H1 (cell line): Measurements from ENCODE around the gene COQ8B. TPM values are rescaled to one million over a fixed set of nuclear protein-coding genes. Genes with fewer than 3 reads are reported as not detected.

Source experiments
- CTCF ChIA-PET: fragments of 300-600 bp; sonication (Branson Sonifier 250); formaldehyde crosslinking; loops from one replicate; lab custom pipeline; 2021; ENCODE audit not compliant: partially characterized antibody; lab: Charles Lee
- POLR2A ChIA-PET: fragments of 300-600 bp; sonication (Branson Sonifier 250); formaldehyde crosslinking; loops from one replicate; lab custom pipeline; 2021; ENCODE audit warnings: inconsistent platforms; ENCODE audit not compliant: partially characterized antibody; lab: Charles Lee
- DNase-seq, 2 experiments: peaks; one replicate each; pipeline versions ENCODE4 v3.0.0 to v3.0.0-alpha.2; 2010 to 2022; ENCODE audit warnings: low spot score in 2 of 2, low read depth in 1 of 2, mixed read lengths in 1 of 2
- FAIRE-seq: peaks from 2 replicates; lab custom pipeline; 2011; peaks lifted over from hg19 to GRCh38; lab: Jason Lieb, UNC
- H2AFZ ChIP-seq: 2 replicates; pipeline ENCODE4 v1.8.1; 2012; ENCODE audit warnings: low read length, inconsistent platforms
- H2AK5ac ChIP-seq: 2 replicates; pipeline ENCODE4 v1.6.1; 2013; ENCODE audit warnings: low read depth, low read length
- H2BK120ac ChIP-seq: replicated peaks from 2 replicates; pipeline ENCODE3; 2013; ENCODE audit warnings: low read depth, low read length, inconsistent platforms
- H2BK12ac ChIP-seq: 2 replicates; pipeline ENCODE4 v1.6.1; 2013; ENCODE audit warnings: low read depth, low read length
- H2BK15ac ChIP-seq: 2 replicates; pipeline ENCODE4 v1.6.1; 2013; ENCODE audit warnings: low read length
- H2BK20ac ChIP-seq: 2 replicates; pipeline ENCODE4 v1.6.1; 2013; ENCODE audit warnings: low read length
- H2BK5ac ChIP-seq: 2 replicates; pipeline ENCODE4 v1.6.1; 2013; ENCODE audit warnings: low read depth, low read length
- H3K14ac ChIP-seq: 2 replicates; pipeline ENCODE4 v1.6.1; 2013; ENCODE audit warnings: inconsistent platforms; ENCODE audit not compliant: insufficient read length
- H3K18ac ChIP-seq: 2 replicates; pipeline ENCODE4 v1.6.1; 2013; ENCODE audit warnings: low read length; ENCODE audit errors: extremely low read depth
- H3K23ac ChIP-seq: 2 replicates; pipeline ENCODE4 v1.6.1; 2013; ENCODE audit warnings: inconsistent platforms; ENCODE audit not compliant: insufficient read length
- H3K23me2 ChIP-seq: 2 replicates; pipeline ENCODE4 v1.6.1; 2013; ENCODE audit warnings: low read depth, low read length
- H3K27ac ChIP-seq: 2 replicates; pipeline ENCODE4 v1.6.1; 2011; ENCODE audit warnings: low read depth, low read length, inconsistent platforms
- H3K27me3 ChIP-seq, 4 experiments: replicated peaks in 1 of 4; 1 replicate in 1 of 4; 2 replicates in 3 of 4; pipeline versions ENCODE4 v1.6.1 to v1.8.1; 2011 to 2013; ENCODE audit warnings: low read length in 3 of 4, mild to moderate bottlenecking in 3 of 4, inconsistent platforms in 2 of 4, mixed read lengths in 2 of 4, moderate library complexity in 1 of 4; ENCODE audit not compliant: control insufficient read depth in 3 of 4, insufficient read depth in 3 of 4; ENCODE audit errors: extremely low read depth in 1 of 4
- H3K36me3 ChIP-seq, 4 experiments: 2 replicates each; pipeline versions ENCODE4 v1.6.1 to v1.8.1; 2011 to 2013; ENCODE audit warnings: mild to moderate bottlenecking in 4 of 4, low read length in 3 of 4, moderate library complexity in 2 of 4, control low read depth in 1 of 4, inconsistent platforms in 1 of 4; ENCODE audit not compliant: insufficient read depth in 4 of 4, control insufficient read depth in 2 of 4
- H3K4ac ChIP-seq: replicated peaks from 2 replicates; pipeline ENCODE3; 2013; ENCODE audit warnings: low read length, low read depth, mixed read lengths, inconsistent platforms; ENCODE audit not compliant: insufficient read length
- H3K4me1 ChIP-seq, 4 experiments: replicated peaks in 1 of 4; 1 replicate in 1 of 4; 2 replicates in 3 of 4; pipeline versions ENCODE4 v1.6.1 to v1.8.1; 2011 to 2013; ENCODE audit warnings: low read length in 3 of 4, inconsistent platforms in 2 of 4, mixed read lengths in 1 of 4; ENCODE audit not compliant: insufficient read depth in 4 of 4, control insufficient read depth in 3 of 4
- H3K4me2 ChIP-seq, 2 experiments: 2 replicates each; pipeline versions ENCODE4 v1.6.1 to v1.8.1; 2011 to 2013; ENCODE audit warnings: low read depth in 2 of 2, low read length in 2 of 2, control low read depth in 1 of 2, inconsistent platforms in 1 of 2, mild to moderate bottlenecking in 1 of 2; ENCODE audit not compliant: insufficient read depth in 1 of 2
- H3K4me3 ChIP-seq, 4 experiments: fragments of 200-600, 300-600 bp in 1 of 4; sonication (generic), shearing (Covaris generic), sonication (Bioruptor Twin) in 1 of 4; 2 replicates each; pipeline versions ENCODE4 v1.5.1 to v1.8.1; 2011 to 2016; ENCODE audit warnings: low read length in 4 of 4, low read depth in 3 of 4, control low read depth in 2 of 4, inconsistent platforms in 2 of 4, mild to moderate bottlenecking in 2 of 4, mixed read lengths in 1 of 4, moderate library complexity in 1 of 4; ENCODE audit not compliant: insufficient read depth in 2 of 4; ENCODE audit errors: extremely low read depth in 1 of 4
- H3K56ac ChIP-seq: replicated peaks from 2 replicates; pipeline ENCODE3; 2013; ENCODE audit warnings: low read depth, mild to moderate bottlenecking, mixed read lengths, low read length, inconsistent platforms; ENCODE audit not compliant: insufficient read length
- H3K79me1 ChIP-seq: 2 replicates; pipeline ENCODE4 v1.6.1; 2013; ENCODE audit warnings: low read depth, low read length, control low read depth
- H3K79me2 ChIP-seq, 2 experiments: 2 replicates each; pipeline versions ENCODE4 v1.6.1 to v1.8.1; 2012 to 2013; ENCODE audit warnings: low read length in 2 of 2, mild to moderate bottlenecking in 2 of 2, inconsistent platforms in 1 of 2; ENCODE audit not compliant: insufficient read depth in 2 of 2, control insufficient read depth in 1 of 2
- H3K9ac ChIP-seq, 4 experiments: replicated peaks in 1 of 4; 1 replicate in 1 of 4; 2 replicates in 3 of 4; pipeline versions ENCODE4 v1.6.1 to v1.8.1; 2011 to 2013; ENCODE audit warnings: low read depth in 3 of 4, low read length in 3 of 4, control low read depth in 2 of 4, mild to moderate bottlenecking in 2 of 4, moderate library complexity in 2 of 4, inconsistent platforms in 1 of 4; ENCODE audit errors: extremely low read depth in 1 of 4
- H3K9me3 ChIP-seq, 2 experiments: 2 replicates each; pipeline versions ENCODE4 v1.6.1 to v1.8.1; 2012 to 2013; ENCODE audit warnings: mild to moderate bottlenecking in 2 of 2, moderate library complexity in 2 of 2, control low read depth in 1 of 2, inconsistent platforms in 1 of 2, low read depth in 1 of 2, low read length in 1 of 2, mixed read lengths in 1 of 2; ENCODE audit not compliant: insufficient read depth in 2 of 2
- H4K20me1 ChIP-seq, 2 experiments: replicated peaks in 1 of 2; 2 replicates each; pipeline versions ENCODE3 to v1.8.1; 2011 to 2013; ENCODE audit warnings: inconsistent platforms in 2 of 2, low read length in 2 of 2, mild to moderate bottlenecking in 1 of 2; ENCODE audit not compliant: insufficient read depth in 2 of 2, control insufficient read depth in 1 of 2
- H4K5ac ChIP-seq: 2 replicates; pipeline ENCODE4 v1.6.1; 2013; ENCODE audit warnings: low read length, low read depth, mixed read lengths, inconsistent platforms; ENCODE audit not compliant: insufficient read length
- H4K8ac ChIP-seq: 2 replicates; pipeline ENCODE4 v1.8.0; 2013; ENCODE audit warnings: mild to moderate bottlenecking, moderate library complexity, low read length, inconsistent platforms; ENCODE audit not compliant: insufficient read depth; ENCODE audit errors: extremely low read depth
- H4K91ac ChIP-seq: replicated peaks from 2 replicates; pipeline ENCODE3; 2013; ENCODE audit warnings: low read length, mixed read lengths, inconsistent platforms; ENCODE audit not compliant: insufficient read length
- ASH2L ChIP-seq: fragments of 200-600, 300-600 bp; sonication (generic); IDR thresholded peaks from one replicate; pipeline ENCODE4 v1.7.1; 2017; ENCODE audit warnings: low read length
- CHD2 ChIP-seq: IDR thresholded peaks from 2 replicates; pipeline ENCODE4 v1.6.1; 2012; ENCODE audit warnings: low read length, improper control_type of control experiment
- GTF2F1 ChIP-seq: IDR thresholded peaks from 2 replicates; pipeline ENCODE4 v1.6.1; 2012; ENCODE audit warnings: low read depth, low read length, improper control_type of control experiment, borderline replicate concordance
- KDM1A ChIP-seq: fragments of 200-600, 300-600 bp; sonication (generic); IDR thresholded peaks from 2 replicates; pipeline ENCODE4 v1.7.1; 2016; ENCODE audit warnings: mild to moderate bottlenecking, low read length, borderline replicate concordance
- NANOG ChIP-seq: IDR thresholded peaks from 2 replicates; pipeline ENCODE4 v1.6.1; 2011; ENCODE audit warnings: low read length, low read depth, mild to moderate bottlenecking, inconsistent platforms; ENCODE audit not compliant: insufficient read depth, poor library complexity, severe bottlenecking
- RNF2 ChIP-seq: fragments of 200-900, 300-1000 bp; sonication (generic); IDR thresholded peaks from 2 replicates; pipeline ENCODE4 v1.7.1; 2016; ENCODE audit warnings: borderline replicate concordance, low read depth, mild to moderate bottlenecking, antibody characterized with exemption, low read length; ENCODE audit not compliant: poor library complexity, severe bottlenecking; ENCODE audit errors: missing control alignments
- TAF1 ChIP-seq: IDR thresholded peaks from 2 replicates; pipeline ENCODE4 v1.6.1; 2011; ENCODE audit warnings: mild to moderate bottlenecking, low read depth, low read length
- YY1 ChIP-seq: IDR thresholded peaks from 2 replicates; pipeline ENCODE4 v1.6.1; 2011; ENCODE audit warnings: low read depth, mild to moderate bottlenecking, low read length
- ZNF274 ChIP-seq: IDR thresholded peaks from 2 replicates; pipeline ENCODE4 v1.7.0; 2012; ENCODE audit warnings: low read length, borderline replicate concordance; ENCODE audit errors: extremely low read depth
- WGBS, 2 experiments: shearing (Covaris generic) in 1 of 2; methylation state at CpG; one replicate each; pipeline versions ENCODE4 v1.1.6 to v1.1.7; 2013 to 2015; ENCODE audit warnings: low lambda C conversion rate in 2 of 2, mixed read lengths in 2 of 2, inconsistent platforms in 1 of 2, low coverage in 1 of 2, missing lambda C conversion rate in 1 of 2; ENCODE audit not compliant: insufficient replicate concordance in 2 of 2, insufficient coverage in 1 of 2, insufficient read length in 1 of 2; ENCODE audit errors: extremely low coverage in 1 of 2, missing lambda C conversion rate in 1 of 2; 5-methylcytosine and 5-hydroxymethylcytosine counted together
- polyA plus RNA-seq, 7 experiments: library from polyadenylated mRNA; depleted of rRNA in 3 of 7; stranded (reverse) in 5 of 7; unstranded in 2 of 7; fragments of >200 nt in 5 of 7; fragments of 200-250 nt in 2 of 7; gene quantifications; 1 replicate in 5 of 7; 2 replicates in 1 of 7; 4 replicates in 1 of 7; pipeline versions ENCODE4 v1.2.1 to v1.2.3, GENCODE V29; 2011 to 2013; ENCODE audit warnings: missing spikeins in 2 of 7, mixed read lengths in 2 of 7
- total RNA-seq: library from RNA; stranded (reverse); fragmentation: NEBNext Ultra II Directional; extraction: Animal tissue kit (Norgen Biotek cat#: 25700); gene quantifications from 2 replicates; pipeline ENCODE4 v1.2.1, GENCODE V29; 2021
- TF ChIP-seq, protein P1 (sequence below): IDR thresholded peaks from 2 replicates; pipeline ENCODE4 v1.6.1; 2012; ENCODE audit warnings: low read length, inconsistent platforms

The COQ8B gene
- total and polyA plus RNA-seq, 2 of the 8 experiments (the other 6 are each of a cell fraction or from before 2014, with no cell fraction given), result 41.7 to 46.1 TPM

- Histone ChIP-seq H2AFZ (no peak overlapping the region), H3K56ac (no peak overlapping the region), H2AK5ac (no peak overlapping the region), H3K79me2 (no peaks in the 10 kb centered on the region), H3K4ac (no peak overlapping the region), H4K8ac (no peak overlapping the region), H2BK15ac (no peak overlapping the region), H4K91ac (no peak overlapping the region), H3K9me3 (no peaks in the 10 kb centered on the region), H3K4me3 (no peak overlapping the region), H4K5ac (no peak overlapping the region), H3K4me1 (peaks cover 0 to 4% (median 1%) of the 10 kb centered on the region in 4 experiments; a peak in 5 of 7 replicates), H3K27me3 (no peaks in the 10 kb centered on the region), H3K18ac (no peak overlapping the region), H2BK120ac (no peak overlapping the region), H2BK20ac (no peak overlapping the region), H3K23me2 (no peaks in the 10 kb centered on the region; the same call in 1 of the 2 replicates), H3K23ac (no peak overlapping the region), H3K36me3 (peaks cover 8 to 31% (median 27%) of the 10 kb centered on the region in 4 experiments; a peak in 7 of 8 replicates), H3K27ac (no peak overlapping the region), H2BK5ac (no peak overlapping the region), H2BK12ac (no peak overlapping the region), H3K14ac (no peak overlapping the region), H3K9ac (no peak overlapping the region), H3K79me1 (peaks cover 3% of the 10 kb centered on the region; the same call in 1 of the 2 replicates), H3K4me2 (no peak overlapping the region), H4K20me1 (peaks cover 0 to 4% of the 10 kb centered on the region in 2 experiments)
- DNase-seq, result no peak
- whole genome bisulfite sequencing, 2 experiments, result 87% methylated on average over 21 of the region's 24 CpGs; no CpG with 5 or more reads in 1 of the 2 experiments
- CTCF ChIA-PET, result interaction anchor here (0.7 to 4.0 kb wide), 20 partner anchors 11 to 182 kb away, joined by 3 to 15 read pairs (median 4); partner anchors contain the start of genes COQ8B, ITPKC and MIA
- no peak for FAIRE-seq
- POLR2A ChIA-PET, result interaction anchor here (0.6 to 2.8 kb wide), 14 partner anchors 9 to 125 kb away, joined by 3 to 24 read pairs (median 4); partner anchors contain the start of genes ACTMAP, COQ8B, ITPKC and NUMBL
- no peak for TF ChIP-seq GTF2F1
- TF ChIP-seq CHD2, result no peak
- TF ChIP-seq NANOG, result no peak
- no peak for TF ChIP-seq KDM1A
- TF ChIP-seq YY1, result no peak
- no peak for TF ChIP-seq ASH2L
- TF ChIP-seq, protein P1, sequence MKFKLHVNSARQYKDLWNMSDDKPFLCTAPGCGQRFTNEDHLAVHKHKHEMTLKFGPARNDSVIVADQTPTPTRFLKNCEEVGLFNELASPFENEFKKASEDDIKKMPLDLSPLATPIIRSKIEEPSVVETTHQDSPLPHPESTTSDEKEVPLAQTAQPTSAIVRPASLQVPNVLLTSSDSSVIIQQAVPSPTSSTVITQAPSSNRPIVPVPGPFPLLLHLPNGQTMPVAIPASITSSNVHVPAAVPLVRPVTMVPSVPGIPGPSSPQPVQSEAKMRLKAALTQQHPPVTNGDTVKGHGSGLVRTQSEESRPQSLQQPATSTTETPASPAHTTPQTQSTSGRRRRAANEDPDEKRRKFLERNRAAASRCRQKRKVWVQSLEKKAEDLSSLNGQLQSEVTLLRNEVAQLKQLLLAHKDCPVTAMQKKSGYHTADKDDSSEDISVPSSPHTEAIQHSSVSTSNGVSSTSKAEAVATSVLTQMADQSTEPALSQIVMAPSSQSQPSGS, result no peak
- no peak for TF ChIP-seq ZNF274
- TF ChIP-seq RNF2, result no peak
- no peak for TF ChIP-seq TAF1
Observed at GRCh38 chr19:40703029-40703755, 13.5 kb downstream of the COQ8B start.
